ENCODE results near the gene SRCAP. TPM values are rescaled to one million over a fixed set of nuclear protein-coding genes. Genes with fewer than 3 reads are reported as not detected.

The SRCAP gene
- total RNA-seq, 2 experiments from 2014 or later, result 58.7 to 69.5 TPM

DNA sequence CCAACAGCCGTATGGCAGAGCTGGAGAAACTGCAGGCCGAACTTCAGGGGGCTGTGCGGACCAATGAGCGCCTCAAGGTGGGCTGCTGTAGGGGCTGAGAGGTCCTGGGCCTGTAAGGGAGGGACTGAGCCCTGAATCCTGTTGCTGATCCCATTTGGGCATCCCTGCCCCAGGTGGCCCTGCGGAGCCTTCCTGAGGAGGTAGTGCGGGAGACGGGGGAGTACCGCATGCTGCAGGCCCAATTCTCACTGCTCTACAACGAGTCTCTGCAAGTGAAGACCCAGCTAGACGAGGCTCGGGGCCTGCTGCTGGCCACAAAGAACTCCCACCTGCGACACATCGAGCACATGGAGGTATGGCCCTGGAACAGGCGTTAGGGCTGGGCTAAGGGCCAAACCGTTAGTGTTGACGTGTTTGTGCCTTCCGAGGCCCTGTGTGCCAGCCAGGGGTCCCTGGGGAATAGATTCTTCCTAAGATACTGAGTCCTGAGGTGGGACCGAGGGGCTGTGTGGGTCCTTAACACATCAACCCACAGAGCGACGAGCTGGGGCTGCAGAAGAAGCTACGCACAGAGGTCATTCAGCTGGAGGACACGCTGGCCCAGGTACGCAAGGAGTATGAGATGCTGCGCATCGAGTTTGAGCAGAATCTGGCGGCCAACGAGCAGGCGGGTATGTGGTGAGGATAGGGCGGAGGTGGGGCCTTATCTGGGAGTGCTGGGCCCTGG, 67.4 kb downstream of the SRCAP start:
- peaks cover 15% of the 10 kb centered on the region for H3K4me1 Mint-ChIP-seq
- H3K27me3 Mint-ChIP-seq, result no peaks in the 10 kb centered on the region
- H3K9me3 Mint-ChIP-seq (ENCODE audit: low read depth), result no peaks in the 10 kb centered on the region
- intact Hi-C loops (cut with DNase I, micrococcal nuclease), result loop anchor here in 1 of 2 experiments (10.0 kb wide), 1 partner anchor 48 kb away; no protein-coding TSS in a partner anchor
- H3K27ac Mint-ChIP-seq, result no peak overlapping the region
- peaks cover 56% of the 10 kb centered on the region for H3K36me3 Mint-ChIP-seq (ENCODE audit: low read depth)
- no peak overlapping the region for H3K4me3 Mint-ChIP-seq
- CTCF ChIA-PET, result interaction anchor here (0.6 kb wide), 1 partner anchor 24 kb away, joined by 3 read pairs; no protein-coding TSS in a partner anchor
- DNase-seq (no peak), ATAC-seq (no peak)
- POLR2A ChIA-PET, result no interaction called here

DNA sequence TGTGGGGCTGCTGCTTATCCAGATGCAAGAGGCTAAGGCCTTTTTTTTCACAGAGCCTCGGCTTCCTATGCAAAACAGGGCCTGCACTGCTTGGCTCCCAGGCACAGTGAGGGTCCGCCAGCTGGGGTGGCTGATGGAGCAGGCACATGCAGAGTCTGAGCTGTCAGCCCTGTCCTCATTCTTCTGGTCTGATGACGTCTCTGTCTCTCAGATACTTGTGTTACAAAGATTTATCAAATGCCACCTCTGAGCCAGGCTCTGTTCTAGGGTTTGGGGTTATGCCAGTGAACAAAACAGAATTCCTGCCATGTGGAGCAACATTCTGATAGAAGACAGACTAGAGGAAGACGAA, 67.9 kb downstream of the SRCAP start:
- CTCF ChIA-PET, result no interaction called here
- no peak overlapping the region for H3K4me3 Mint-ChIP-seq
- ATAC-seq (no peak), DNase-seq (no peak)
- H3K27ac Mint-ChIP-seq, result no peak overlapping the region
- H3K9me3 Mint-ChIP-seq (ENCODE audit: low read depth), result no peaks in the 10 kb centered on the region
- H3K36me3 Mint-ChIP-seq (ENCODE audit: low read depth), result peaks cover 56% of the 10 kb centered on the region
- intact Hi-C loops (cut with DNase I, micrococcal nuclease), result loop anchor here in 1 of 2 experiments (10.0 kb wide), 1 partner anchor 48 kb away; no protein-coding TSS in a partner anchor
- no peaks in the 10 kb centered on the region for H3K27me3 Mint-ChIP-seq
- POLR2A ChIA-PET, result no interaction called here
- peaks cover 15% of the 10 kb centered on the region for H3K4me1 Mint-ChIP-seq

DNA sequence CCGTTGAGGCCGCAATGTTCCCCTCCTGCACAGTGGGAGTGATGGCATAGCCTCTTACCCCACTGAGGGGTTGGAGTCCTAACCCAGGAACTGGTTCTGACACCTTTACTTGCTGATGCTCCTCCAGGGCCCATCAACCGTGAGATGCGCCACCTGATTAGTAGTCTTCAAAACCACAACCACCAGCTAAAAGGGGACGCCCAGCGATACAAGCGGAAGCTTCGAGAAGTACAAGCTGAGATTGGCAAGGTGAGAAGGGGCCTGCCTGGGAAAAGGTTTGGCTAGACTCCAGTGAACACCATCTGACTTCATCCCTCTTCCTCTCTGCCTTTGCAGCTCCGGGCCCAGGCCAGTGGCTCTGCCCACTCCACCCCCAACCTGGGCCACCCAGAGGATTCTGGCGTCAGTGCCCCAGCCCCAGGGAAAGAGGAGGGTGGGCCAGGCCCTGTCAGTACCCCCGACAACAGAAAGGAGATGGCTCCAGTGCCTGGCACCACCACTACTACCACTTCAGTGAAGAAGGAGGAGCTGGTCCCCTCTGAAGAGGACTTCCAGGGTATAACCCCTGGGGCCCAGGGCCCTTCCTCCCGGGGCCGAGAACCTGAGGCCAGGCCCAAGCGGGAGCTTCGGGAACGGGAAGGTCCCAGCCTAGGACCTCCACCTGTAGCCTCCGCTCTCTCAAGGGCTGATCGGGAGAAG, 68.9 kb downstream of the SRCAP start:
- intact Hi-C loops (cut with DNase I, micrococcal nuclease), result loop anchor here in 1 of 2 experiments (10.0 kb wide), 1 partner anchor 47 kb away; no protein-coding TSS in a partner anchor
- no peak overlapping the region for H3K4me3 Mint-ChIP-seq
- H3K9me3 Mint-ChIP-seq (ENCODE audit: low read depth), result no peaks in the 10 kb centered on the region
- no peak for ATAC-seq
- CTCF ChIA-PET, result interaction anchor here (0.7 to 1.2 kb wide), 3 partner anchors 16 to 77 kb away, joined by 3 read pairs; no protein-coding TSS in a partner anchor
- H3K27me3 Mint-ChIP-seq, result no peaks in the 10 kb centered on the region
- POLR2A ChIA-PET, result interaction anchor here (0.6 kb wide), 1 partner anchor 96 kb away, joined by 6 read pairs; no protein-coding TSS in a partner anchor
- no peak overlapping the region for H3K27ac Mint-ChIP-seq
- H3K4me1 Mint-ChIP-seq, result peaks cover 11% of the 10 kb centered on the region
- H3K36me3 Mint-ChIP-seq (ENCODE audit: low read depth), result peaks cover 60% of the 10 kb centered on the region
- DNase-seq, result no peak

DNA sequence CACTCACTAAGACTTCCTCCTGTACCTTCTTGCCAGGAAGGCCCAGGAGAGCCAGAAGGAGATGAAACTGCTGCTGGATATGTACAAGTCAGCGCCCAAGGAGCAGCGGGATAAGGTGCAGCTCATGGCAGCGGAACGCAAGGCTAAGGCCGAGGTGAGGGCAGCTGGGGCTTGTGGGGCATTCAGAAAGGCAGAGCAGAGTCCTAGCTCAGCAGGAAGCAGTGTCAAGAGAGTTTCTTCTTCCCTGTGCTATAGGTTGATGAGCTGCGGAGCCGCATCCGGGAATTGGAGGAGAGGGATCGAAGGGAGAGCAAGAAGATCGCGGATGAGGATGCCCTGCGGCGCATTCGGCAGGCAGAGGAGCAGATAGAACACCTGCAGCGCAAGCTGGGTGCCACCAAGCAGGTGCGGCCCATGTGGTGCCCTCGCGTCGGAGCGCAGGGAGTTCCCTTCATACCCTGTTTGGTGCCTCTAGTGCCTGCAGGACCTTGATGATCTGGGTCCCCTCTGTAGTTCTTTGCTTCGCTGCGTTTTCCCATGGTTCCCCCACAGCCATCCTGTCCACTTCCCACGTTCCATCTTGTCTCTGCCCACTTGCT, 69.7 kb downstream of the SRCAP start:
- no peak overlapping the region for H3K27ac Mint-ChIP-seq
- ChIA-PET POLR2A (no interaction called here), CTCF (interaction anchor here (1.1 to 1.2 kb wide), 2 partner anchors 17 to 76 kb away, joined by 3 read pairs; no protein-coding TSS in a partner anchor)
- H3K4me3 Mint-ChIP-seq, result no peak overlapping the region
- intact Hi-C loops (cut with DNase I, micrococcal nuclease), result loop anchor here in 1 of 2 experiments (10.0 kb wide), 1 partner anchor 46 kb away; no protein-coding TSS in a partner anchor
- no peaks in the 10 kb centered on the region for H3K27me3 Mint-ChIP-seq
- H3K36me3 Mint-ChIP-seq (ENCODE audit: low read depth), result peaks cover 58% of the 10 kb centered on the region
- no peak for ATAC-seq
- H3K9me3 Mint-ChIP-seq (ENCODE audit: low read depth), result no peaks in the 10 kb centered on the region
- H3K4me1 Mint-ChIP-seq, result peaks cover 4% of the 10 kb centered on the region
- DNase-seq, result no peak

DNA sequence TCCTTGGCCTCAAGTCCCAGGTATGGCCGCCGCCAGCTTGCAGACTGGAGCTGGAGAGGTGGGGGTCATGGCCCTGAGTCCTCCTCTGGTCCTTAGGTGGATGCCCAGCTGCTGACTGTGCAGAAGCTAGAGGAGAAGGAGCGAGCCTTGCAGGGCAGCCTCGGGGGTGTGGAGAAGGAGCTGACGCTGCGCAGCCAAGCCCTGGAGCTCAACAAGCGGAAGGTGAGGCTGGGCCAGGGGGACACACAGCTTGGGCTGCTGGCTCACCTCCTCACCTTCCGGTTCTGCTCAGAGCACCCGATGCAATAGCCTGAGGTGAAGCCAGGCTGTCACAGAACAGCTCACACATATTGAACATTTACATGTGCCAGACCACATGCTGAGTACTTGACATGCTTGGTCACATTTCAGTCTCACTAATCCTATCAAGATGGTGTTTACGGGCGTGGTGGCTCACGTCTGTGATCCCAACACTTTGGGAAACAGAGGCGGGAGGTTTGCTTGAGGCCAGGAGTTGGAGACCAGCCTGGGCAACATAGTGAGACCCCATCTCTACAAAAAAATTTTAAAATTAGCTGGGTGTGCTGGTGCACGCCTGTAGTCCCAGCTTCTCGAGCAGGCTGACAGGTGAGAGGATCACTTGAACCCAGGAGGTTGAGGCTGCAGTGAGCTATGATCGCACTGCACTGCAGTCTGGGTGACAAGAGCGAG, 70.6 kb downstream of the SRCAP start:
- H3K27me3 Mint-ChIP-seq, result no peaks in the 10 kb centered on the region
- DNase-seq (no peak), ATAC-seq (no peak)
- ChIA-PET POLR2A (interaction anchor here (0.5 to 0.9 kb wide), 2 partner anchors 22 to 76 kb away, joined by 3 read pairs; partner anchors contain the start of gene PHKG2), CTCF (interaction anchor here (1.2 kb wide), 1 partner anchor 18 kb away, joined by 3 read pairs; no protein-coding TSS in a partner anchor)
- peaks cover 51% of the 10 kb centered on the region for H3K36me3 Mint-ChIP-seq (ENCODE audit: low read depth)
- H3K4me1 Mint-ChIP-seq, result peaks cover 2% of the 10 kb centered on the region
- no peak overlapping the region for H3K4me3 Mint-ChIP-seq
- intact Hi-C loops (cut with DNase I, micrococcal nuclease), result loop anchor here in 1 of 2 experiments (10.0 kb wide), 1 partner anchor 45 kb away; no protein-coding TSS in a partner anchor
- no peak overlapping the region for H3K27ac Mint-ChIP-seq
- no peaks in the 10 kb centered on the region for H3K9me3 Mint-ChIP-seq (ENCODE audit: low read depth)

DNA sequence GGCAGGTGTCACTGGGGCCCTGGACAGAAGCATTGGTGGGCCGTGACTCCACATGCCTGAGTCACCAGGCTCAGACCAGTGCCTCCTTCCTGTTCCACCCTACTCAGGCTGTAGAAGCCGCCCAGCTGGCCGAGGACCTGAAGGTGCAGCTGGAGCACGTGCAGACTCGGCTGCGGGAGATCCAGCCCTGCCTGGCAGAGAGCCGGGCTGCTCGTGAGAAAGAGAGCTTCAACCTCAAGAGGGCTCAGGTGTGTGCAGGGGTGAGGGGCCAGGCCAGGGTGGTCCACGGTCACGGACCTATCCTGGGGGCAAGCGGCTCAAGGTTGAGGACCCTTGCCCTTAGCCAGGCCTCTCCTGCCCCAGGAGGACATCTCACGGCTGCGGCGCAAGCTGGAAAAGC, 72.8 kb downstream of the SRCAP start:
- H3K36me3 Mint-ChIP-seq (ENCODE audit: low read depth), result peaks cover 39% of the 10 kb centered on the region

DNA sequence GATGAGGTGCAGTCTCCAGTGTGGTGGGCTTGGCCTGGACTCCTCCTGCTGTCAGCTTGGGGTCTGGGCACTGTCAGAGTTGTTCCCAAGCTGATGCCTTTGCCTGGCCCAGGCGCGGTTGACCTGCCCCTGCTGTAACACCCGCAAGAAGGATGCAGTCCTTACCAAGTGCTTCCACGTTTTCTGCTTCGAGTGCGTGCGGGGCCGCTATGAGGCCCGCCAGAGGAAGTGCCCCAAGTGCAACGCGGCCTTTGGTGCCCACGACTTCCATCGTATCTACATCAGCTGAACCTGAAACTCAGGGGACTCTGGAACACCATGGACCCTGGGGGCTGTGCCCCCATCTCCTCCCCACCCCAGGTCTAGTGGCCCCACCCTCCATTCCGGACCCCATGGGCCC, 74.9 kb downstream of the SRCAP start:
- intact Hi-C loops (cut with DNase I, micrococcal nuclease), result loop anchor here in 1 of 2 experiments (2.0 kb wide), 1 partner anchor 25 kb away; the partner anchor contains the start of gene PHKG2
- Mint-ChIP-seq H3K4me1 (peaks cover 15% of the 10 kb centered on the region), H3K36me3 (ENCODE audit: low read depth) (peaks cover 28% of the 10 kb centered on the region), H3K27me3 (no peaks in the 10 kb centered on the region), H3K27ac (no peak overlapping the region), H3K4me3 (no peak overlapping the region), H3K9me3 (ENCODE audit: low read depth) (no peaks in the 10 kb centered on the region)
- ATAC-seq (no peak), DNase-seq (no peak)
- ChIA-PET POLR2A (interaction anchor here (0.9 kb wide), 1 partner anchor 26 kb away, joined by 3 read pairs; no protein-coding TSS in a partner anchor), CTCF (interaction anchor here (0.6 to 1.4 kb wide), 2 partner anchors 10 to 26 kb away, joined by 3 to 4 read pairs; partner anchors contain the start of gene PHKG2)

More for the DNA sequence above, 72.8 kb downstream of the SRCAP start:
- Mint-ChIP-seq H3K4me3 (no peak overlapping the region), H3K27ac (no peak overlapping the region), H3K4me1 (peaks cover 9% of the 10 kb centered on the region), H3K27me3 (no peaks in the 10 kb centered on the region), H3K9me3 (ENCODE audit: low read depth) (no peaks in the 10 kb centered on the region)
- intact Hi-C loops (cut with DNase I, micrococcal nuclease), result no loop called here
- no peak for DNase-seq
- ATAC-seq, result no peak
- ChIA-PET POLR2A (no interaction called here), CTCF (interaction anchor here (0.6 kb wide), 1 partner anchor 34 kb away, joined by 3 read pairs; no protein-coding TSS in a partner anchor)

DNA sequence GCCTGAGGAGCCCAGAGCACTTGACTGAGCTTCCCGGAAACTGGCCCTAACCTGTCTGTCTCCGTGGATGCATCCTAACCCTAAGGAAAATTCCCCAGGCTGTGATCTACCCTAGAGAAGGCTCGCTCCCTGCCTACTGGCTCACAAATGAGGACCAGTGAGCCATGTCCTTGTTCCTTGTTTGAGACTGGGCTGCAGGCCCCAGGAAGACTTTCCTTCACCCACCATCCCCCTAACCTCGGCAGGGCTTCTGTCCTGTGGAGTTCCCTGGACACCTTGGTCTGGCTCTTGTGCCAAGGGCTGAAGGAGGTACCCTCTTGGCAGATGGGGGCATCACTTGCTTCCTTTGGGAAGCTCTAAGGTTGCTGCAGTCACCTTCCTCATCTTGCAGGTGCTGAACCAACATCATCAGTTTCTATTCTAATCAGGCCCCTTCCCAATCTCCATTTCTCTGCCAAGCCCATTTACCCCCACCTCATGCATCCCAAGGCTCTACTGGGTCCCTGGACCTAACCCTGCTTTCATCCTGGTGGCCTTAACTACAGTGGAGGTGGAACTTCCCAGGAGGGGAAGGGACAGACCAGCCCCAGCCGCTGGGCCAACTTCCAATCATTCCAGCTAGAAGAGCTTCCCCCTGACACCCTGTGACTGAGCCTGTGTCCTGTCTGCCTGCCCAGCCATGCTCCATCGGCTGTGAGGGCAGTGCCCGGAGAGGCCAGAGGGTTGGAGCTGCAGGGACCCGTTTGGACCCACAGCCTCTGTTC, 75.6 kb downstream of the SRCAP start:
- ChIA-PET CTCF (interaction anchor here (0.6 to 1.4 kb wide), 4 partner anchors 10 to 27 kb away, joined by 3 to 5 read pairs (median 4); partner anchors contain the start of gene PHKG2), POLR2A (interaction anchor here (1.4 kb wide), 1 partner anchor 27 kb away, joined by 3 read pairs; the partner anchor contains the start of gene PHKG2)
- Mint-ChIP-seq H3K9me3 (ENCODE audit: low read depth) (no peaks in the 10 kb centered on the region), H3K27ac (peak overlapping the region; percentile 93), H3K27me3 (no peaks in the 10 kb centered on the region), H3K36me3 (ENCODE audit: low read depth) (peaks cover 24% of the 10 kb centered on the region), H3K4me3 (peak overlapping the region; percentile 83), H3K4me1 (peaks cover 15% of the 10 kb centered on the region)
- DNase-seq, result no peak
- peak; percentile 1 for ATAC-seq
- intact Hi-C loops (cut with DNase I, micrococcal nuclease), result loop anchor here in 1 of 2 experiments (1.0 to 2.0 kb wide), 5 partner anchors 12 to 147 kb away; partner anchors contain the start of genes BCL7C, CFAP119, PHKG2 and RNF40

DNA sequence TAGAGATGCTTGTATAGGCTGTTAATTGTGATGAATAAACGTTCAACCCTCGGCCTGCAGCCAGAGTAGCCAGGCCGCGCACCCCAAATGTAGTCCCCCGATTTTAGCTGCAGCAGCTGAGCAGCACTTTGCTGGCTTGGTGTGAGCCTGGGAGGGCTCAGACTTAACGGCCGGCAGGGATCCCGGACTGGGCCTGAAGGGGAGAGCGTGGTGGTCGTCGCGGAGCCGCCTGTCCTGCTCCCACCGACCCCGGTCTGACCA, 76.1 kb downstream of the SRCAP start:
- DNase-seq (no peak), ATAC-seq (no peak)
- no peaks in the 10 kb centered on the region for H3K9me3 Mint-ChIP-seq (ENCODE audit: low read depth)
- ChIA-PET CTCF (interaction anchor here (0.8 to 1.4 kb wide), 3 partner anchors 10 to 19 kb away, joined by 3 to 5 read pairs (median 4); no protein-coding TSS in a partner anchor), POLR2A (interaction anchor here (1.4 kb wide), 1 partner anchor 27 kb away, joined by 3 read pairs; the partner anchor contains the start of gene PHKG2)
- peak overlapping the region; percentile 93 for H3K27ac Mint-ChIP-seq
- intact Hi-C loops (cut with DNase I, micrococcal nuclease), result loop anchor here in 1 of 2 experiments (1.0 to 2.0 kb wide), 5 partner anchors 13 to 146 kb away; partner anchors contain the start of genes BCL7C, CFAP119, PHKG2 and RNF40
- H3K27me3 Mint-ChIP-seq, result no peaks in the 10 kb centered on the region
- H3K4me1 Mint-ChIP-seq, result peaks cover 15% of the 10 kb centered on the region
- H3K36me3 Mint-ChIP-seq (ENCODE audit: low read depth), result peaks cover 20% of the 10 kb centered on the region
- H3K4me3 Mint-ChIP-seq, result peak overlapping the region; percentile 83

Data from activated CD4-positive, alpha-beta T cell treated with anti-CD3 and anti-CD28 coated beads for 36 hours (primary cell).